Stimulated activated naive CD8-positive, alpha-beta T cell treated with anti-CD3 and anti-CD28 coated beads, Interleukin-15, Interleukin-2, amounts not matched to agents 100 U/mL and 50 U/mL, for 24 hours (primary cell): ENCODE results near the gene HNRNPUL1.
"Not testable (repeated sequence)": the region's sequence is repeated elsewhere in the genome, so short reads cannot be mapped to it uniquely, and the experiment has no call there.

Experiments used
- ATAC-seq: fragments of 150-1000 bp; cut with Tn5 transposase; one replicate; pipeline ENCODE4 v1.10.0; 2021
- DNase-seq: peaks from one replicate; pipeline ENCODE4 v3.0.0; 2021

HNRNPUL1 gene

DNA sequence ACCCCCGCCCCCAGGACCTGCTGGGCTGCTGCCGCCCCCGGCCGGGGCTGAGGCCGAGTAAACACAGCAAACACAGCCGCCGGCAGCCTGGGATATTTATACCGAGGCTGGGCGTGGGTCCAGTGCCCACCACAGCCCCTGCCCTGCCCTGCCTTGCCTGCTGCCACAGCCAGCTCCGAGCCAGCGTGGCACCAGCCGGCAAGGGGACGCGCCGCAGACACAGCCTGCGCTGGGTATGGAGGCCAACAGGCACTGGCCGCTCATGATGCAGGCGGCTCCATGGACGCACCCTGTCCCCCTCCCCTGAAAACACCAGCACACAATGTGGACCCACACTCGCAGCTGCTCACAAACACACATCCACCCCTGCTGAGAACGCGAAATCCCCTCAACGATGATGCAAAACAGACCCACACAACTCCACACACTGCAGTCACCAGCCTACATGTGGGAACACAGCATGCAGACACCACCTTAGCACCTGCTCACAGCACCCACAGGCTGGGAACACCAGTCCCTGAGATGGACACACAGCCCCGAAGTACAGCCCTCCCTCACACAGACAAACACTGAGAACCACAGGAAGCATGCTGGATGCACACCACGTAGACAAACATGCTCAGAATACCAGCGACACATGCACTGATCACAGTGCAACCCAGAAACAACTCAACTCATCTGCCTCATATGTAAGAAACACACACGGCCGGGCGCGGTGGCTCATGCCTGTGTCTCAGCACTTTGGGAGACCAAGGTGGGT is 62.0 kb downstream of the HNRNPUL1 start:
- no peak for ATAC-seq
- peak; percentile 36 for DNase-seq

GRCh38 chr19:41327076-41327575 is 63.0 kb downstream of the HNRNPUL1 start:
- DNase-seq = no peak
- no peak for ATAC-seq

DNA sequence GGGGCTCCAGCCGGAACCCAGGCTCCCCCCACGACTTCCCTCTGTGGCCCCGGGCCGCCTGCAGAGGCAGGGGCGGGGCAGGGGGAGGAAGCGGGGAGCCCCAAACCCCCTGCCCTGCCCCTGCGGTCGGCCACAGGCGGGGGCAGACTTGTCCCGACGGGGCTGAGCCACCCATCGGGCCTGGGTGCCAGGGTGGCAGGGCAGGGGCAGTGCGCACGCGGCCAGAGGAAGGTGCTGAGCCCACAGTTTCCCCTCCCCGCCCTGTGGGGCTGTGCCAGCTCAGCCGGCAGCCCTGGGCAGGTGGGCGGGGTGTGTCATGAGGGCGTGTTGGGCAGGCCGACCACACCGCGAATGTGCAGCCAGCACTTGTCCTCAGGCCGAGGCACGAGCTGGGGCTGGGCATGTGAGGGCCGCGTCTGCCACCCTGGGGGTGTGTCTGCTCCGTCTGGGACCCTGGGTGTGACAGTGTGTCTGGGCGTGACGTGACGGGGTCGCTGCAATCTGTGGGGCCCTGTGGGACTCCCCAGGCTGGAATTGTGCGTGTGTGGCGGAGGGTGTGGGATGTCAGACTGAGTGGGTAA is 63.5 kb downstream of the HNRNPUL1 start:
- DNase-seq (peak; percentile 86), ATAC-seq (peak; percentile 77)

- peak; percentile 64 for ATAC-seq
- peak; percentile 62 for DNase-seq
Measured at GRCh38 chr19:41328157-41328841, 64.1 kb downstream of the HNRNPUL1 start.

- no peak for ATAC-seq
- DNase-seq = no peak
Measured at GRCh38 chr19:41328842-41329225, 64.7 kb downstream of the HNRNPUL1 start.

GRCh38 chr19:41330481-41330880 is 66.3 kb downstream of the HNRNPUL1 start:
- no peak for DNase-seq

DNA sequence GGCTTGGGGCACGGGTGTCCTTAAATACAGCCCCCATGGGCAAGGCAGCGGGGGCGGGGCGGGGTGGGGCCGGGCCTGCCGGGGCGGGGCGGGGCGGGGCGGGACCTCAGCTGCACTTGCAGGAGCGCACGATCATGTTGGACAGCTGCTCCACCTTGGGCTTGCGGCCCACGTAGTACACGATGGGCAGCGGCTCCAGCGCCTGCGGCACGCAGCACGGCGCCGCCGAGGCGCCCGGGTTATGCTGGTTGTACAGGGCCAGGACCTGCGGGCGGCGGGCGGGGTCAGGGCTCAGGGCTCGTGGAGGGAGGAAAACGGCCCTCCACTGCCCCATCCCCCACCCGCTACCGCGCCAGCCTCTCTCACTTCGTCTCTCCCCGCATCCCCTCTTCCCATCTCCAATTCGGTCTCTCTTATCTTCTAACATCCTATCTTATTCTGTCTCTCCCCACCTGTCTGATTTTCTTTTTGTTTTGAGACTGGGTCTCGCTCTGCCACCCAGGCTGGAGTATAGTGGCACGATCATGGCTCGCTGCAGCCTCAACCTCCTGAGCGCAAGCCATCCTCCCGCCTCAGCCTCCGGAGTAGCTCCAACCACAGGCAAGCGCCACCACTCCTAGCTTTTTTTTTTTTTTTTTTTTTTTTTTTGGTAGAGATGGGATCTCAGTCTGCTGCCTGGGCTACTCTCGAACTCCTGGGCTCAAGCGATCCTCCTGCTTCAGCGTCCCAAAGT is 66.9 kb downstream of the HNRNPUL1 start:
- ATAC-seq = no peak
- DNase-seq = no peak

More at GRCh38 chr19:41330481-41330880, 66.3 kb downstream of the HNRNPUL1 start:
- no peak for ATAC-seq

- DNase-seq (no peak), ATAC-seq (no peak)
Measured at GRCh38 chr19:41332000-41332399, 67.8 kb downstream of the HNRNPUL1 start.

- ATAC-seq (no peak), DNase-seq (no peak)
Measured at GRCh38 chr19:41332468-41332867, 68.3 kb downstream of the HNRNPUL1 start.

DNA sequence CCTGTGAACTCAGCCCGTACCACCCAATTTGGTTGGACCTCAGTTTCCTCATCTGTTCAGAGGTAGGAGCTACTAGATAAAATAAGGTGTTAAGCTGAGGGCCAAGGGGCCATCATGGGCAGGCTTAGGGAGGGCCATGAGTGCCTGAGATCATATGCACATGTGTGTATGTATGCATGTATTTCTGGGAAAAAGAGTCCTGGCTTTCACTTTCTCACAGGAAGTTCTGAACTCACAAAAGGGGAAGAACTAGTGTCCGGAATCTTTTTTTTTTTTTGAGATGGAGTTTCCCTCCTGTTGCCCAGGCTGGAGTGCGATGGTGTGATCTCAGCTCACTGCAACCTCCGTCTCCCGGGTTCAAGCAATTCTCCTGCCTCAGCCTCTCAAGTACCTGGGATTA is 70.6 kb downstream of the HNRNPUL1 start:
- no peak for ATAC-seq
- no peak for DNase-seq

DNA sequence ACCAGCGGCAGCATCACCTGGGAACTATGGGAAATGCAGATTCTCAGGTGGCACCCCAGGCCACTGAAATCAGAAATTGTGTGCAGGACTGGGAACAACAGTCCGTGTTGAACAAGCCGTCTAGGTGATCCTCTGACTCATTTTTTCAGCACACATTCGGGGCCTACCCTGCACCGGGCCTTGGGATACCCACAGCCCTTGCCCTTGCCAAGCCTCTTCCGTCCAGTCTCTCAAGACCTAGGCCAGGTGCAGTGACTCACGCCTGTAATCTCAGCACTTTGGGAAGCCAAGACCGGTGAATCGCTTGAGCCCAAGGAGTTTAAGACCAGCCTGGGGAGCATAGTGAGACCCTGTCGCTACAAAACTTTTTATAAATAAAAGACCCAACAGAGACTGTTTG is 71.3 kb downstream of the HNRNPUL1 start:
- ATAC-seq (no peak), DNase-seq (no peak)

GRCh38 chr19:41339936-41340335 is 75.8 kb downstream of the HNRNPUL1 start:
- no peak for ATAC-seq
- DNase-seq = no peak

DNA sequence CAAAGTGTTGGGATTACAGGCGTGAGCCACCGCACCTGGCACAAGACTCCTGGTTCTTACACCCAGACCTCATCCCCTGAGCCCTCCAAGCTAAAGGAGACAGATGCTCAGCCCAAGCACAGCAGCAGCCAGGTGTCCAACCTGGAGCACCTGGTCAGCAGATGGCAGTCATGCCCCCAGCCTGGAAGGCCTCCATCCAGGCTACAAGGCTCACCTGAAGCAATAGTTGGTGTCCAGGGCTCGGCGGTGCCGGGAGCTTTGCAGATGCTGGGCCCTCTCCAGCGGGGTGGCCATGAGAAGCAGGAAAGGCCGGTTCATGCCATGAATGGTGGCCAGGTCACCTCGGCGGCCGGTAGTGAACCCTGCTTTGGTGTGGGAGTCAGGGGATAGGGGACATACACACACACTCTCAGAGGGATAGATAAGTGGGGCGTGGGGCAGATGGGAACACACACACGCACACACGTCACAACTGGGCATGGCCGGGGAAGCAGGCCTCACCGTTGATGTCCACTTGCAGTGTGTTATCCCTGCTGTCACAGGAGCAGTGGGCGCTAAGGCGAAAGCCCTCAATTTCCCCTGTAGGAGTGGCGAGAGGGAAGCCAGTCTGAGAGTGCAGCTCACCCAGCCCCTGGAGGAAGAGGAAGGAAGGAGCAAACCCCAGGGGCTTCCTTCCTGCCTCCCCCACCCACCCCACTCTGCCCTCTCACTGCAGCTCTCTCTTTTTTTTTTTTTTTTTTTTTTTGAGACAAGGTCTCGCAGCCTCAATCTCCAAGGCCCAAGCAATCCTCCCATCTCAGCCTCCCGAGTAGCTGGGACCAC is 77.7 kb downstream of the HNRNPUL1 start:
- DNase-seq = no peak
- ATAC-seq = no peak

DNA sequence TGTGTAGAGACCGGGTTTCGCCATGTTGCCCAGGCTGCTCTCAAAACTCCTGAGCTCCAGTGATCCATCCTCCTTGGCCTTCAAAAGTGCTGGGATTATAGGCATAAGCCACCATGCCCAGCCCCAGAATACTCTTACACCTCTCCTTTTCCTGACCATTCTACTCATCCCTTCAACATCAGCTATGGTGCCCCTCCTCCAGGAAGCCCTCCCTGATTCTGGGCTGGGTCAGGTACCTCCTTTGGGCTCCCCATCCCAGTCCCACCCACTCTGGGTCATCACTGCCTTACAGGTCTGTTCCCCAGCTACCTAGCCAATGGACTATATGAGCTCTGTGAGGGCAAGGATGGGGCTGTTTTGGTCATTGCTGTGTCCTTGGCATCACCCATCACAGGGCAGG is 80.0 kb downstream of the HNRNPUL1 start:
- ATAC-seq (no peak), DNase-seq (no peak)

- ATAC-seq, DNase-seq: not testable (repeated sequence)
Measured at GRCh38 chr19:41346916-41347315, 82.7 kb downstream of the HNRNPUL1 start.

DNA sequence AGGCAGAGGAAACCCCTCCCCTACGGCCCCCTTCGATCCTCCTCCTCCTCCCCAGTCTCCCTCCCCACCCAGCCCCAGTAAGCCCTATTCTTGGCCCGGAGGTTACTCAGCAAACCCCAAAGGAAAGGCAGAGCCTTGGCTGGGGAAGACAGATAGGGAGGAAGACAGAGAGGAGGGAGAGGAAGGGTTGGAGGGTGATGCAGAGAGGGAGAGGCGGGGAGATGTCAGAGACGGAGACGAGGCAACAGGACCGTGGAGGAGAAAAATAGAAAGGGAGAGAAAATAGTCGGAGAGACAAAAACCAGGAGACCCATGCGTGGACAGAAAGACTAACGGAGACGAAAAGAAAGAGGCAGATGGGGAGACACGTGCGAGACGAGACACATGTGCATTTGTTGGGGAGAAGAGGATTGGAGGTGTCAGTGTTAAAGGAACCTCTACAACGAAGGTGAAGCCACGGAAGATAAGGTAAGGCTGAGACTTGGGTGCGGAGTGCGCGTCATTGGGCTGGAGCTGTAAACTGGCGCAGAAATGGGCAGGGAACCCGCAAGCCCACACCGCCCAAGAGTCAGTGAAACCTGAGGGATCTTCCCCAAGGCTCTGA is 86.7 kb downstream of the HNRNPUL1 start:
- no peak for DNase-seq
- no peak for ATAC-seq

GRCh38 chr19:41351339-41352245 is 87.4 kb downstream of the HNRNPUL1 start:
- DNase-seq = peak; percentile 86
- peak; percentile 59 for ATAC-seq

GRCh38 chr19:41352279-41352608 is 88.1 kb downstream of the HNRNPUL1 start:
- DNase-seq (no peak), ATAC-seq (no peak)

GRCh38 chr19:41352609-41353465 is 88.7 kb downstream of the HNRNPUL1 start:
- DNase-seq (peak; percentile 89), ATAC-seq (peak; percentile 10)
